ENCODE data around the gene BRD3OS. TPM values are rescaled to one million over a fixed set of nuclear protein-coding genes. Genes with fewer than 3 reads are reported as not detected.

BRD3OS gene
- total RNA-seq, 1 donor from 2014 or later, result 23.6 TPM

GRCh38 chr9:134031783-134032182 lies 6.5 kb downstream of the BRD3OS start:
- DNase-seq (ENCODE audit: low spot score in 2 of 2) (no peak), FAIRE-seq (no peak)

DNA sequence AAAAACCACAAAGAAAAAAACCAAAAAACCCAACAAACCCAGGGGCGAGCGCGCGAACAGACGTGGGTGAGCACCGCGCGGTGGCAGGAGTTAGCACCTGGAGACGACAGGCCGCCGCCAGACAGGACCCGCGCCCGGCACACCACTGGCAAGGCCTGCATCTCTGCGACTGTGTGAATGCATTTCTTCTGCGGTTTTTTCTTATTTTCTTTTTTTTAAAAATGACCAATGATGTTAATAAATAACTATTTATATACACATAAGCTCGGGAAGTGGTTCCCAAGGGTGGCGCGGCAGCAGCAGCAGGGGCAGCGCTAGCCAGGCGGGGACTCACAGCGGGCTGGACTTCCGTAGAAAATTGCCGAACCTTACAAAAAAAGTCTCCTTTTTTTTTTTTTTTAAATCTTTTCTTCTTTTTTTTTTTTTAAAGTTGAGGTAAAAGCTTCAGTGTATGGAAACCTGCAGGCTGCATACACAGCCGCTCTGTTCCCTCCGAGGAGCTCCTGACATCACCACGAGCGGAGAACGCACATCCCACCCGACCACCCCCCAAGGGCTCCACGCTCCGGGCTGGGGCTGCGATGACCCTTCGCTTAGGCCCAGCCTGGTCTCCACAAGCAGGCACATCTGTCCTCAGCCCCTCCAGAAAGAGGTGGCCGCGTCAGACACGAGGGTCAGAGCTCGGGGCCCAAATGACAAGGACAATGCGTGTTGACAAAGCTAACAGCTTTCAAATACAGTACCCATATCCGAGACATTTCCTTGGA lies 7.4 kb downstream of the BRD3OS start:
- FAIRE-seq (no peak), DNase-seq (ENCODE audit: low spot score in 2 of 2) (no peak)

GRCh38 chr9:134033516-134034214 lies 8.4 kb downstream of the BRD3OS start:
- FAIRE-seq, result no peak
- no peak for DNase-seq (ENCODE audit: low spot score in 2 of 2)

- DNase-seq (ENCODE audit: low spot score in 2 of 2), result no peak
Observed at GRCh38 chr9:134034215-134035040, 9.1 kb downstream of the BRD3OS start.

GRCh38 chr9:134035041-134036039 lies 10.1 kb downstream of the BRD3OS start:
- DNase-seq (ENCODE audit: low spot score in 2 of 2) (no peak), FAIRE-seq (no peak)

More at GRCh38 chr9:134034215-134035040, 9.1 kb downstream of the BRD3OS start:
- FAIRE-seq, result no peak

DNA sequence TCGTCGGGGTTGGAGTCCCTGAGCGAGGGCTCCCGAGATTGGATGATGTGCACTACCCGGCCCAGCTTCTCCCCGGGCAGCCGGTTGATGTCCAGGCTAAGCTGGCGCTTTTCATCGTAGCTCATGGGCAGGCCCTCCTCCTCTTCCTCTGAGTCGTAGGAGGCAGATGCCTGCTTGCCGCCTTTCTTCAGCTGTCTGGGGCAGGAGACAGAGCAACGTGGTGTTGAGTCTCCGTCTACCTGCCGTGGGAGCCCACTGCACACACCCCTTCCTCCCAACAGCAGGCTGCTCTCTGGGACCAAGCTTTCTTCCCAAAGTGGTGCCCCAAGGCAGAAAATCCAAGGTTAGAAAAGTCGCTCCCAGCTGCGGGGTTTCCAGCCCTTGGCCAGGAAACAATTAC lies 10.8 kb downstream of the BRD3OS start:
- no peak for FAIRE-seq

GRCh38 chr9:134037641-134038040 lies 12.4 kb downstream of the BRD3OS start:
- FAIRE-seq (no peak), DNase-seq (ENCODE audit: low spot score in 2 of 2) (no peak)

More for the DNA sequence above, 10.8 kb downstream of the BRD3OS start:
- DNase-seq (ENCODE audit: low spot score in 2 of 2), result no peak

DNA sequence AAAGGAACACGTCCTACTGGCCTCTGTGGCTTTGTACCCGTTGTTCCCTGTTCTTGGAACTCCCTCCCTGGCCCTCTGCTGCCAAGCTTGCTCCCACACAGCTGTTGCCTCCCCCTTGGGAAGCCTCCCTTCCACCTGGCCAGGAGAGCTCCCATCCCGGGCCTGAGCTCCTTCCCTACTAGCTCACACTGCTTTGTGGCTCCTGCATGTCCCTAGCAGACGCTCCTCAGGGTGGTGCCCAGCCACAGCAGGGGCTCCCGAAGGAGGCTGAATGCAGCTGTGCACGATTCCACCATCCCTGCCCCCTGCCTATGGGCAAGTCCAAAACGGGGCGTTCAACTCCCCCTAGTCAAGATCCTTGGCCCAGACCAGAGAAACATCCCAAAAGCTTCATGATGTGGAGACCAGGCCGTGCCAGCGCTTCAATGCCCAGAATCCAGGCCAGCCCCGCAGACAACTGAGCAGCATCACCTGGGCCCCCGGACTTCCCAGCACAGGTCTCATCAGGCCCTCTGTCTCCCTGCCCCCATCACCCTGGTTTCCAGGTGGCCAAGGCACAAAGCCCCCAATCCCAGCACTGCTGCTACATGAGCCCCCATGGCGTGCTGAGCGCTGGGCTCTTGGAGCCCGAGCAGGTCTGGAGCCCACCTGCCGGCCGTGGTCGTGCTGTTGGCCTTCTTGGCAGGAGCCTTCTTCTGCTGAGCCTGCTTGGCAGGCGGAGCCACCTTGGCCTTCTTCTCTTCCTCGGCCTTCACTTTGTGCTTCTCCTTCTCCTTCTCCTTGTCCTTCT lies 14.3 kb downstream of the BRD3OS start:
- FAIRE-seq (no peak), DNase-seq (ENCODE audit: low spot score in 2 of 2) (no peak)

DNA sequence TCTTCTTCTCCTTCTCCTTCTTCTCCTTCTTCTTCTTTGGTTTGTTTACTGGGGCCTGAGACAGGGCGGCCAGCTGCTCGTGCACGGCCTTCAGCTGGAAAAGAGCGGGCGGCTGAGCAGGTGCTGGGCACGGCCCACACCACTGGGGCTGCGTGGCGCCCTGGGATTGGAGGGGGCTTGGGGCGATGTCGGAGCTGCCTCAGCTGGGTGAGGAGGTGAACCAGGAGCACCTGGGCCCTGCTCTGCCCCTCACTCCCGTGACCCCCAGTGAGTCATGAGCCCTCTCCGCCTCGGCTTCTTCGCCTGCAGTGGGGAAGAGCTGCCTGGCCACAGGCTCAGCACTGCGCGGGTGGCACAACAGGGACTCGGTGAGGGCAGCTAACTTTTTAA lies 14.9 kb downstream of the BRD3OS start:
- DNase-seq (ENCODE audit: low spot score in 2 of 2), result no peak
- no peak for FAIRE-seq

DNA sequence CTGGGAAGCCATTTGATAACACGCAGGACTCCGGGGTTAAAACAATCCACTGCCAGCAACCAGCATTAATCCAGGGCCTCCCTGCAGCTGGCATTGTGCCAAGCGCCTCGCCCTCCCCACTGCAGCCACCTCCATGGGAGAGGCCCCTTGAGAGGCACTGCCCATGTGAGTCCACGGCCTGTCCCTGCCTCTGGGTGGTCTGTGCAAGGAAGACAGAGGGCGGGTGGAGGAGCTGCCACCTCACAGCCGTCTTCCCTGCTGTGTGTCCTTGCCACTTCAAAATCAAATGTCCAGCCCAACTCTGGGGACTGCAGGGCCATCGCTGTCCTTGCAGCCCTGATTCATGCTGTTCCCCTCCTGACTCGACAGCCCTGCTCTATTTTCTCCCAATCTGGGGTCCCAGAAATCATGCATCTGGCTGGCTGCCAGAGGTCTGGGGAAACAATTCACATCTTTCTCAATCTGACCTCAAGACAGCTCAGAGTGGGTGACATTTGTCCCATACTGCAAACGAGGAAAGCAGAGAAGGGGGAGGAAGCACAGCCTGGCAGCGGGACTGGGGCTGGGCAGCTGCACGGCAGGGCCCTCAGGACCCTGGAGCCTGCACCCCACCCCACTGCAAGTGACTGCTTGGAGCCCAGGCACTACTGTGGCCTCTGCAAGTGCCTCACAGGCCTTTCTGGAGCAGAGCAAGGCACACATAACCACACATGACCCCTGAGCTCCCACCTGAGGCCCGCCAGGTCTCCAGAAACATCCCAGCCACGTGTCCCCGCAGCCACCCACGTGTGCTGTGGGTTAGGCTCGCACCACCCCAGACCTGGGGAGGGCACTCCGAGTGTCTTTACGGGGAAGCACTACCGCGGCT lies 15.7 kb downstream of the BRD3OS start:
- FAIRE-seq (no peak), DNase-seq (ENCODE audit: low spot score in 2 of 2) (no peak)

- FAIRE-seq, result no peak
- DNase-seq (ENCODE audit: low spot score in 2 of 2), result no peak
Observed at GRCh38 chr9:134041649-134041962, 16.3 kb downstream of the BRD3OS start.

GRCh38 chr9:134043531-134043988 lies 18.3 kb downstream of the BRD3OS start:
- FAIRE-seq, result no peak
- DNase-seq (ENCODE audit: low spot score in 2 of 2), result no peak

DNA sequence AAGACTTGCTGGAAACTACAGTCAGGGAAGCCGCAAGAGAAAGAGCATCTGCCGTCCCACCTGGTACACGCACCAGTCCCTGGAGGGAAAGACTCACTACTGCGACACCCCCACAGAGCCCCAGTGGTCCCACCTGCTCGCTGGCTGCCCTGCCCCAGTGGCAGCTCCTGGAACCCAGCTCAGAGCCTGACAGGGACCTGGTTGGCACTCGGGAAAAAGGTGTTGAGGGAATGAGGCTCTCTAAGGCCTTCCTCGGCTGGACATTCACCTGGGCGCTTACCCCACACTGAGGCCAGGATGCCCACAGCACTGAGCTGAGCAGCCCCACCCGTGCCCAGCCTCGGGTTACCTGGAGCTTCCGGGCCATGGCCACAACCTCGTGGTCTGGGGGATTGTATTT lies 19.7 kb downstream of the BRD3OS start:
- DNase-seq (ENCODE audit: low spot score in 2 of 2) (no peak), FAIRE-seq (no peak)

DNA sequence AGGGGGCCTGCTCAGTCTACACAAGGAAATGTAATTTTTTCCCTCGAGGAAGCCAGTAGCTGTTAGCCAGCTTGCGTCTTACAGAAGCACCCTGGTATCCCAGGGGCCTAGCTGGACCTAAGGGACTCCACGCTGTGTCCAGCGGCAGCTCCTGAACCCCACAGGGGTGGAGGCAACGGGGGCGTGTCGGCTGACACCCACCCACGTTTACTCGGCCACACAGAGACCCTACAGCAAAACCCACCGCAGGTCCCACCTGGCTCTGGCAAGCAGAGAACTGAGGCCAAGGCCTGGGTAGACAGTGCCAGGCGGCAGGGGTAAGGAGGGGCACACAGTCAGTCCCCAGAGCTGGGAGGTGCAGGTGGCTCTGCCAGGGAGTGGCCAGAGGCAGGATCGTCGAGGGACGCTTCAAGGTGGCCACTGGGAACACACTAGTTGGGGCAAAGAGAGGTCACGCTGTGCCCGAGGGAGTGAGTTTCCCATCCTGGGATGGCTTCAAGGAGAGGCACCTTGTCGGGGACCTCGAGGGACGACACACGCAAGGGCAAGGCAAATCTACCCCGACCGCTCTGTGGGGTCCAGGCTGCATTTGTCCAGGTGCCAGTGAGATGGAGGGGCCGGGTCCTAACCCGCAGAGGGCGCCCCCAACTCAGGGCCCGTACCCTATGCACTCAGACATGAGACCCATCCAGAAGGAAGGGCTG lies 20.7 kb downstream of the BRD3OS start:
- DNase-seq (ENCODE audit: low spot score in 2 of 2), result no peak
- FAIRE-seq, result no peak

DNA sequence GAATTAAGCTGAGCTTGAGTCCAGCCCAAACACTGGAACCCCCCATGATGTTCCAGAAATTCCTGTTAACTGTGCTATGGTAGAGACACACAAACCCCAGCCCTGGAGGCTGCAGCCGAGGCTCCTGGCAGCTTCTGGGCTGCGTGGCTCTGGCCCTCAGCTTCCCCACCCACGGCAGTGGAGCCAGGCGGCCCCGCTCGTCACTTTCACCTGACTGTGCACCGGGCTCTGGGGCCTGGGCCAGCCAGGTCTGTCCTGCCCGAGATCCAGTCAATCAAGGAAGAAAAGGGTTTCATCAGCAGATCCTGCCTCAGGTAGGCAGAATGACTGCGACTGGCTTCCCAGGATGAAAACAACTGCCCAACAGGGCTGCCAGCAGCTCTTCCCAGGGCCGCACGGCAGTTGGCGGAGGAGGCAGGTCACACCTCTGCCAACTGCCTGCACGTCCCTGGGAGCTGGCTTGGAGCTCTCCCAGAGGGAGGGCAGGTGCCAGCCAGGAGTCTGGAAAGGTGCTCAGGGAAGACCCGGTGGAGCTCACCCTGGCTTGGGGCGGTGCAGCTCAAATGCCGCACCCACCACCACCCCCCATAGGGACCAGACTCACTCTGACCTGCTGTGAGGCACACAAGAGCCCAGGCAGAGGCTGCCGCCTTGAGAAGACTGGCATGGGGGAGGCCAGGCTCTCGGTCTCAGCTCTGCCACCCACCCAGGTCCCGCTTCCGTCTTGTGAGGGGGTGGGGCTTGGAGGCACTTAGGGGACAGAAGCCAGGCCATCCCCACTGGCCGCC lies 21.8 kb downstream of the BRD3OS start:
- no peak for FAIRE-seq
- DNase-seq (ENCODE audit: low spot score in 2 of 2), result peak in 1 of 2 donors; percentile 27

- DNase-seq (ENCODE audit: low spot score in 2 of 2), result no peak
- FAIRE-seq, result no peak
Observed at GRCh38 chr9:134047868-134048581, 22.7 kb downstream of the BRD3OS start.

All from frontal cortex (tissue), 4 donors.